HepG2 (cell line): Measurements from ENCODE around the gene EMC1. TPM values are rescaled to one million over a fixed set of nuclear protein-coding genes. Genes with fewer than 3 reads are reported as not detected.

Source experiments
- AHR ChIP-seq: IDR thresholded peaks from 2 replicates; pipeline ENCODE4 v1.6.1; 2018; ENCODE audit warnings: missing genetic modification reagents, missing compliant biosample characterization
- DNMT1 ChIP-seq: sonication (generic); formaldehyde crosslinking; IDR thresholded peaks from 2 replicates; pipeline ENCODE4 v1.5.1; 2020; ENCODE audit warnings: mild to moderate bottlenecking, missing genetic modification reagents
- GLMP ChIP-seq: sonication (generic); formaldehyde crosslinking; IDR thresholded peaks from 2 replicates; pipeline ENCODE4 v1.9.0; 2021; ENCODE audit warnings: missing genetic modification reagents, mild to moderate bottlenecking, borderline replicate concordance
- JDP2 ChIP-seq: sonication (generic); formaldehyde crosslinking; IDR thresholded peaks from 2 replicates; pipeline ENCODE4 v1.8.1; 2022; ENCODE audit warnings: missing genetic modification reagents, borderline replicate concordance
- KDM2A ChIP-seq: sonication (generic); formaldehyde crosslinking; IDR thresholded peaks from 2 replicates; pipeline ENCODE4 v1.4.0; 2020; ENCODE audit warnings: low read depth, missing genetic modification reagents, borderline replicate concordance
- KLF16 ChIP-seq, 2 experiments: sonication (generic) in 1 of 2; formaldehyde crosslinking in 1 of 2; IDR thresholded peaks; 2 replicates each; pipeline versions ENCODE4 v1.6.1 to v1.8.0; 2016 to 2023; ENCODE audit warnings: missing genetic modification reagents in 2 of 2, missing compliant biosample characterization in 1 of 2
- MAFK ChIP-seq, 2 experiments: IDR thresholded peaks in 1 of 2; conservative IDR thresholded peaks in 1 of 2; 2 replicates each; pipeline ENCODE4 v1.6.1; 2011; ENCODE audit warnings: improper control_type of control experiment in 2 of 2, low read length in 2 of 2
- MBD4 ChIP-seq: IDR thresholded peaks from 2 replicates; pipeline ENCODE4 v1.6.1; 2012; ENCODE audit warnings: low read length, inconsistent platforms, borderline replicate concordance
- RARA ChIP-seq: IDR thresholded peaks from 2 replicates; pipeline ENCODE4 v1.6.1; 2016; ENCODE audit warnings: missing genetic modification reagents, missing compliant biosample characterization
- RBAK ChIP-seq: sonication (generic); formaldehyde crosslinking; IDR thresholded peaks from 2 replicates; pipeline ENCODE4 v1.5.1; 2020; ENCODE audit warnings: mild to moderate bottlenecking, missing genetic modification reagents
- RBFOX2 ChIP-seq: fragments of 200-400 bp; formaldehyde crosslinking; IDR thresholded peaks from 2 replicates; pipeline ENCODE4 v1.6.1; 2017; ENCODE audit warnings: low read depth, mild to moderate bottlenecking, low read length
- RFX3 ChIP-seq: IDR thresholded peaks from 2 replicates; pipeline ENCODE4 v1.6.1; 2016; ENCODE audit warnings: missing biosample characterization, missing genetic modification reagents
- RNF2 ChIP-seq: fragments of 450-650 bp; conservative IDR thresholded peaks from 2 replicates; pipeline ENCODE4 v1.6.1; 2016; ENCODE audit warnings: low read depth
- SMAD9 ChIP-seq: sonication (generic); formaldehyde crosslinking; IDR thresholded peaks from 2 replicates; pipeline ENCODE4 v1.5.1; 2020; ENCODE audit warnings: mild to moderate bottlenecking, missing genetic modification reagents
- SOX6 ChIP-seq, 2 experiments: fragments of 450-650 bp in 1 of 2; sonication (generic) in 1 of 2; formaldehyde crosslinking in 1 of 2; IDR thresholded peaks; 2 replicates each; pipeline versions ENCODE4 v1.4.0 to v1.6.1; 2017 to 2020; ENCODE audit warnings: antibody characterized with exemption in 1 of 2, mild to moderate bottlenecking in 1 of 2, missing genetic modification reagents in 1 of 2
- SP4 ChIP-seq: sonication (generic); formaldehyde crosslinking; IDR thresholded peaks from 2 replicates; pipeline ENCODE4 v1.8.1; 2023; ENCODE audit warnings: mild to moderate bottlenecking, missing genetic modification reagents
- TBX2 ChIP-seq: sonication (generic); formaldehyde crosslinking; IDR thresholded peaks from 2 replicates; pipeline ENCODE4 v1.5.0; 2020; ENCODE audit warnings: missing genetic modification reagents, mild to moderate bottlenecking, borderline replicate concordance
- TRIM22 ChIP-seq: fragments of 450-650 bp; IDR thresholded peaks from 2 replicates; pipeline ENCODE4 v1.6.1; 2017
- ZNF276 ChIP-seq: sonication (generic); formaldehyde crosslinking; IDR thresholded peaks from 2 replicates; pipeline ENCODE4 v1.4.0; 2020; ENCODE audit warnings: mild to moderate bottlenecking, low read depth, missing genetic modification reagents
- ZNF710 ChIP-seq: sonication (generic); formaldehyde crosslinking; IDR thresholded peaks from 2 replicates; pipeline ENCODE4 v1.5.0; 2020; ENCODE audit warnings: mild to moderate bottlenecking, missing genetic modification reagents, borderline replicate concordance
- ZNF766 ChIP-seq: sonication (generic); formaldehyde crosslinking; IDR thresholded peaks from 2 replicates; pipeline ENCODE4 v1.5.0; 2020; ENCODE audit warnings: missing genetic modification reagents, borderline replicate concordance
- ZNF782 ChIP-seq: sonication (generic); formaldehyde crosslinking; IDR thresholded peaks from 2 replicates; pipeline ENCODE4 v1.4.0; 2020; ENCODE audit warnings: missing genetic modification reagents, mild to moderate bottlenecking, borderline replicate concordance
- ZNF883 ChIP-seq: sonication (generic); formaldehyde crosslinking; IDR thresholded peaks from 2 replicates; pipeline ENCODE4 v1.5.1; 2020; ENCODE audit warnings: mild to moderate bottlenecking, missing genetic modification reagents; ENCODE audit errors: not compliant biosample characterization
- polyA plus RNA-seq, 8 experiments: library from polyadenylated mRNA; depleted of rRNA in 3 of 8; stranded (reverse) in 7 of 8; unstranded in 1 of 8; fragments of >200 nt; fragmentation: Illumina TruSeq in 4 of 8; extraction: Trizol in 4 of 8; gene quantifications; 2 replicates each; pipeline versions ENCODE4 v1.2.1 to v1.2.3, GENCODE V29; 2011 to 2016; ENCODE audit warnings: low read depth in 4 of 8, missing spikeins in 1 of 8, mixed read lengths in 1 of 8; ENCODE audit not compliant: insufficient read depth in 1 of 8
- total RNA-seq, 5 experiments: library from RNA; depleted of rRNA; stranded (reverse); fragments of >200 nt; fragmentation: Illumina TruSeq; extraction: Trizol; gene quantifications; 2 replicates each; pipeline ENCODE4 v1.2.3, GENCODE V29; 2016; ENCODE audit warnings: low read depth in 1 of 5

The EMC1 gene
- total and polyA plus RNA-seq, 2 of the 13 experiments (the other 11 are each of a cell fraction or from before 2014, with no cell fraction given), result 38.0 to 61.3 TPM

GRCh38 chr1:19251305-19252196 lies at the start of gene EMC1, which contains the start of gene MRTO4 (continued):
- peak; percentile 71; the same call in 1 of the 2 replicates for TF ChIP-seq ZNF710 (CRISPR knock-in tag)
- no peak for TF ChIP-seq RFX3 (CRISPR knock-in tag)
- TF ChIP-seq RBFOX2, result peak; percentile 96
- peak; percentile 70 to 84; a peak in 2 of 4 replicates for TF ChIP-seq KLF16 (CRISPR knock-in tag; IDR thresholded peaks at IDR 0.05)
- TF ChIP-seq MBD4, result no peak
- peak; percentile 65; the same call in 1 of the 2 replicates for TF ChIP-seq KDM2A (CRISPR knock-in tag)
- TF ChIP-seq RBAK (CRISPR knock-in tag), result no peak
- no peak for TF ChIP-seq JDP2
- TF ChIP-seq SOX6 (IDR thresholded peaks at IDR 0.05), result no peak
- peak; percentile 75 for TF ChIP-seq SOX6 (CRISPR knock-in tag; IDR thresholded peaks at IDR 0.05)
- TF ChIP-seq ZNF276, result peak; percentile 40; the same call in 1 of the 2 replicates
- TF ChIP-seq RNF2, result peak; percentile 96
- TF ChIP-seq AHR (CRISPR knock-in tag), result peak; percentile 86; the same call in 1 of the 2 replicates
- TF ChIP-seq SMAD9 (CRISPR knock-in tag), result peak; percentile 92
- peak; percentile 91 for TF ChIP-seq SP4 (CRISPR knock-in tag)
- TF ChIP-seq ZNF766 (CRISPR knock-in tag), result peak; percentile 32; the same call in 1 of the 2 replicates
- TF ChIP-seq TBX2 (CRISPR knock-in tag), result peak; percentile 66; the same call in 1 of the 2 replicates
- no peak for TF ChIP-seq TRIM22
- no peak for TF ChIP-seq MAFK (conservative IDR thresholded peaks at IDR 0.05 in 1 of 2, IDR thresholded peaks at IDR 0.05 in 1 of 2; ENCODE audit: low read length in 2 of 2)
- TF ChIP-seq ZNF782, result peak; percentile 94; the same call in 1 of the 2 replicates
- TF ChIP-seq DNMT1, result no peak
- no peak for TF ChIP-seq GLMP (CRISPR knock-in tag)
- peak; percentile 87 for TF ChIP-seq ZNF883
- TF ChIP-seq RARA (CRISPR knock-in tag), result no peak; the same call in 1 of the 2 replicates
